Retinal pigment epithelial cell (primary cell): ENCODE measurements around the gene OFD1.

Experiments used
- DNase-seq: peaks from one replicate; pipeline ENCODE4 v3.0.0-alpha.2; 2010; ENCODE audit warnings: low read depth
- H3K4me3 ChIP-seq: 2 replicates; pipeline ENCODE4 v1.5.1; 2011; ENCODE audit warnings: mild to moderate bottlenecking, low read length, control low read depth, moderate library complexity
- CTCF ChIP-seq: conservative IDR thresholded peaks from 2 replicates; pipeline ENCODE4 v1.5.1; 2011; ENCODE audit warnings: low read depth, low read length, control low read depth, inconsistent platforms

Gene OFD1

GRCh38 chrX:13734278-13735172 lies at the start of gene OFD1, which contains the start of gene TRAPPC2:
Gene OFD1 (plus strand): TSS chrX:13734748. CDS start chrX:13735072, 324 bp downstream.
Gene TRAPPC2 (minus strand): TSS chrX:13734620. CDS start chrX:13719963, 14,657 bp downstream.
- peak; percentile 2 for TF ChIP-seq CTCF
- DNase-seq: peak; percentile 93
- H3K4me3 ChIP-seq: peak within 1 kb of the TSS; percentile 94

GRCh38 chrX:13685126-13685763 lies 49.3 kb upstream of the OFD1 start:
- DNase-seq: no peak

GRCh38 chrX:13687203-13687602 lies 47.3 kb upstream of the OFD1 start:
- DNase-seq: no peak
- no peak for TF ChIP-seq CTCF
- no peak overlapping the region for H3K4me3 ChIP-seq

More at GRCh38 chrX:13685126-13685763, 49.3 kb upstream of the OFD1 start:
- H3K4me3 ChIP-seq: no peak overlapping the region
- TF ChIP-seq CTCF: no peak

- no peak for DNase-seq
- TF ChIP-seq CTCF: no peak
- H3K4me3 ChIP-seq: peak overlapping the region; percentile 95
Measured at GRCh38 chrX:13688384-13688957, 46.1 kb upstream of the OFD1 start.

GRCh38 chrX:13688958-13689740 lies 45.4 kb upstream of the OFD1 start, which contains the start of gene RAB9A:
Gene RAB9A (plus strand): TSS chrX:13689128. CDS start chrX:13708747, 19,619 bp downstream.
- peak within 1 kb of the TSS; percentile 95 for H3K4me3 ChIP-seq
- TF ChIP-seq CTCF: no peak
- DNase-seq: no peak

- peak overlapping the region; percentile 95 for H3K4me3 ChIP-seq
- TF ChIP-seq CTCF: no peak
- DNase-seq: no peak
Measured at GRCh38 chrX:13689741-13690211, 44.8 kb upstream of the OFD1 start.
